HepG2 (cell line): ENCODE results near the gene CDKN1A. TPM values are rescaled to one million over a fixed set of nuclear protein-coding genes. Genes with fewer than 3 reads are reported as not detected.

Experiments used
- ARID2 ChIP-seq: sonication (generic); formaldehyde crosslinking; IDR thresholded peaks from 2 replicates; pipeline ENCODE4 v1.8.1; 2022; ENCODE audit warnings: mild to moderate bottlenecking, missing genetic modification reagents, borderline replicate concordance
- ATF2 ChIP-seq: sonication (generic); formaldehyde crosslinking; IDR thresholded peaks from 2 replicates; pipeline ENCODE4 v1.4.0; 2020; ENCODE audit warnings: missing genetic modification reagents
- BORCS8-MEF2B ChIP-seq: sonication (generic); formaldehyde crosslinking; IDR thresholded peaks from 2 replicates; pipeline ENCODE4 v1.8.0; 2022; ENCODE audit warnings: mild to moderate bottlenecking, missing genetic modification reagents
- E2F5 ChIP-seq: sonication (generic); formaldehyde crosslinking; conservative IDR thresholded peaks from 2 replicates; pipeline ENCODE4 v1.4.0; 2020; ENCODE audit warnings: missing genetic modification reagents
- HIVEP1 ChIP-seq: sonication (generic); formaldehyde crosslinking; IDR thresholded peaks from 2 replicates; pipeline ENCODE4 v1.4.0; 2020; ENCODE audit warnings: mild to moderate bottlenecking, missing genetic modification reagents
- NKX3-1 ChIP-seq: sonication (generic); formaldehyde crosslinking; IDR thresholded peaks from 2 replicates; pipeline ENCODE4 v1.5.0; 2020; ENCODE audit warnings: missing genetic modification reagents
- PATZ1 ChIP-seq: sonication (generic); formaldehyde crosslinking; IDR thresholded peaks from 2 replicates; pipeline ENCODE4 v1.4.0; 2020; ENCODE audit warnings: missing genetic modification reagents
- PLRG1 ChIP-seq: fragments of 450-650 bp; conservative IDR thresholded peaks from 2 replicates; pipeline ENCODE4 v1.6.1; 2016
- RBFOX2 ChIP-seq: fragments of 200-400 bp; formaldehyde crosslinking; IDR thresholded peaks from 2 replicates; pipeline ENCODE4 v1.6.1; 2017; ENCODE audit warnings: low read depth, mild to moderate bottlenecking, low read length
- RBM22 ChIP-seq: fragments of 200-400 bp; formaldehyde crosslinking; optimal IDR thresholded peaks from 2 replicates; pipeline ENCODE3; 2017; ENCODE audit warnings: mild to moderate bottlenecking, low read length, moderate library complexity
- REXO4 ChIP-seq: sonication (generic); formaldehyde crosslinking; IDR thresholded peaks from 2 replicates; pipeline ENCODE4 v1.8.0; 2022; ENCODE audit warnings: missing genetic modification reagents, mild to moderate bottlenecking, borderline replicate concordance
- SOX5 ChIP-seq: IDR thresholded peaks from 2 replicates; pipeline ENCODE4 v1.6.1; 2016; ENCODE audit warnings: borderline replicate concordance
- SRSF9 ChIP-seq: fragments of 200-400 bp; formaldehyde crosslinking; IDR thresholded peaks from 2 replicates; pipeline ENCODE4 v1.6.1; 2018; ENCODE audit warnings: borderline replicate concordance, mild to moderate bottlenecking, low read depth, low read length; ENCODE audit not compliant: insufficient read depth, poor library complexity, severe bottlenecking
- UBTF ChIP-seq: sonication (generic); formaldehyde crosslinking; IDR thresholded peaks from 2 replicates; pipeline ENCODE4 v1.4.0; 2020; ENCODE audit warnings: mild to moderate bottlenecking, missing genetic modification reagents
- ZBTB42 ChIP-seq: sonication (generic); formaldehyde crosslinking; IDR thresholded peaks from 2 replicates; pipeline ENCODE4 v1.5.0; 2020; ENCODE audit warnings: mild to moderate bottlenecking, missing genetic modification reagents
- ZNF546 ChIP-seq: sonication (generic); formaldehyde crosslinking; conservative IDR thresholded peaks from 2 replicates; pipeline ENCODE4 v1.8.1; 2023; ENCODE audit warnings: mild to moderate bottlenecking, missing genetic modification reagents
- ZNF563 ChIP-seq: sonication (generic); formaldehyde crosslinking; IDR thresholded peaks from 2 replicates; pipeline ENCODE4 v1.8.0; 2022; ENCODE audit warnings: mild to moderate bottlenecking, moderate library complexity, missing genetic modification reagents
- ZNF619 ChIP-seq: sonication (generic); formaldehyde crosslinking; IDR thresholded peaks from 2 replicates; pipeline ENCODE4 v1.4.0; 2020; ENCODE audit warnings: mild to moderate bottlenecking, missing genetic modification reagents
- ZNF710 ChIP-seq: sonication (generic); formaldehyde crosslinking; IDR thresholded peaks from 2 replicates; pipeline ENCODE4 v1.5.0; 2020; ENCODE audit warnings: mild to moderate bottlenecking, missing genetic modification reagents, borderline replicate concordance
- ZNF788 ChIP-seq: sonication (generic); formaldehyde crosslinking; IDR thresholded peaks from 2 replicates; pipeline ENCODE4 v1.5.0; 2020; ENCODE audit warnings: mild to moderate bottlenecking, missing genetic modification reagents, borderline replicate concordance
- polyA plus RNA-seq, 8 experiments: library from polyadenylated mRNA; depleted of rRNA in 3 of 8; stranded (reverse) in 7 of 8; unstranded in 1 of 8; fragments of >200 nt; fragmentation: Illumina TruSeq in 4 of 8; extraction: Trizol in 4 of 8; gene quantifications; 2 replicates each; pipeline versions ENCODE4 v1.2.1 to v1.2.3, GENCODE V29; 2011 to 2016; ENCODE audit warnings: low read depth in 4 of 8, missing spikeins in 1 of 8, mixed read lengths in 1 of 8; ENCODE audit not compliant: insufficient read depth in 1 of 8
- total RNA-seq, 5 experiments: library from RNA; depleted of rRNA; stranded (reverse); fragments of >200 nt; fragmentation: Illumina TruSeq; extraction: Trizol; gene quantifications; 2 replicates each; pipeline ENCODE4 v1.2.3, GENCODE V29; 2016; ENCODE audit warnings: low read depth in 1 of 5

Gene CDKN1A
- total and polyA plus RNA-seq, 2 of the 13 experiments (the other 11 are each of a cell fraction or from before 2014, with no cell fraction given): 60.7 to 92.1 TPM

- TF ChIP-seq UBTF (CRISPR knock-in tag): peak; percentile 47; the same call in 1 of the 2 replicates
- TF ChIP-seq HIVEP1 (CRISPR knock-in tag): no peak
- no peak for TF ChIP-seq PLRG1
- TF ChIP-seq PATZ1 (CRISPR knock-in tag): peak; percentile 17; the same call in 1 of the 2 replicates
- TF ChIP-seq ZNF619 (CRISPR knock-in tag): no peak; the same call in 1 of the 2 replicates
- TF ChIP-seq ZNF788: 0 out of 2 replicates have a peak, but pooled peaks have one; percentile 77
- 0 out of 2 replicates have a peak, but pooled peaks have one; percentile 27 for TF ChIP-seq REXO4 (CRISPR knock-in tag)
- TF ChIP-seq RBM22: peak; percentile 34
- TF ChIP-seq RBFOX2: peak; percentile 78
- no peak for TF ChIP-seq E2F5
- no peak for TF ChIP-seq ZBTB42 (CRISPR knock-in tag)
- 0 out of 2 replicates have a peak, but pooled peaks have one; percentile 18 for TF ChIP-seq BORCS8-MEF2B (CRISPR knock-in tag)
- 0 out of 2 replicates have a peak, but pooled peaks have one; percentile 17 for TF ChIP-seq ARID2 (CRISPR knock-in tag)
- TF ChIP-seq SRSF9: no peak
- TF ChIP-seq ZNF563 (CRISPR knock-in tag): no peak
- no peak for TF ChIP-seq ATF2 (CRISPR knock-in tag)
- no peak for TF ChIP-seq SOX5 (CRISPR knock-in tag)
- 0 out of 2 replicates have a peak, but pooled peaks have one; percentile 10 for TF ChIP-seq NKX3-1 (CRISPR knock-in tag)
- 0 out of 2 replicates have a peak, but pooled peaks have one; percentile 35 for TF ChIP-seq ZNF546 (CRISPR knock-in tag)
- 0 out of 2 replicates have a peak, but pooled peaks have one; percentile 10 for TF ChIP-seq ZNF710
Measured at GRCh38 chr6:36677059-36677749, 1.3 kb upstream of the CDKN1A start (continued).
